Prostate gland (tissue), 2 donors: ENCODE measurements around the gene AMDHD1.

Source experiments
- CTCF ChIP-seq, 4 experiments: fragments of 200-600 bp in 2 of 4; fragments of 450-650 bp in 2 of 4; sonication (generic) in 2 of 4; IDR thresholded peaks; 1 replicate in 3 of 4; 2 replicates in 1 of 4; pipeline ENCODE4 v1.5.1; 2016 to 2019; ENCODE audit warnings: antibody characterized with exemption in 4 of 4, mild to moderate bottlenecking in 2 of 4, moderate library complexity in 2 of 4
- POLR2A ChIP-seq: fragments of 450-650 bp; IDR thresholded peaks from one replicate; pipeline ENCODE4 v1.6.1; 2016; ENCODE audit warnings: antibody characterized with exemption, mild to moderate bottlenecking
- POLR2AphosphoS5 ChIP-seq: sonication (generic); formaldehyde crosslinking; IDR thresholded peaks from one replicate; pipeline ENCODE4 v1.6.1; 2017; ENCODE audit warnings: antibody characterized with exemption

- no peak for TF ChIP-seq CTCF (IDR thresholded peaks at IDR 0.05)
- TF ChIP-seq POLR2A = no peak
- TF ChIP-seq POLR2AphosphoS5 = no peak
Measured at GRCh38 chr12:95974358-95974757, 31.2 kb downstream of the AMDHD1 start.
